BJ (cell line): ENCODE results near the gene DPP6. TPM values are rescaled to one million over a fixed set of nuclear protein-coding genes. Genes with fewer than 3 reads are reported as not detected.
"Not testable (repeated sequence)": the region's sequence is repeated elsewhere in the genome, so short reads cannot be mapped to it uniquely, and the experiment has no call there.

Source experiments
- CTCF ChIA-PET: fragments of 350-600 bp; formaldehyde crosslinking; extraction: SDS; loops from one replicate; lab custom pipeline; 2021; ENCODE audit warnings: antibody characterized with exemption, inconsistent platforms; lab: Yijun Ruan, JAX
- POLR2A ChIA-PET: fragments of 300-600 bp; sonication (Branson Sonifier 250); formaldehyde crosslinking; extraction: SDS; loops from one replicate; lab custom pipeline; 2021; ENCODE audit warnings: antibody characterized with exemption; lab: Charles Lee
- DNase-seq: peaks from one replicate; pipeline ENCODE4 v3.0.0-alpha.2; 2011; ENCODE audit warnings: low read depth
- H3K27me3 ChIP-seq: 2 replicates; pipeline ENCODE4 v1.6.0; 2011; ENCODE audit warnings: low read length; ENCODE audit not compliant: control insufficient read depth, insufficient read depth
- H3K36me3 ChIP-seq: 2 replicates; pipeline ENCODE4 v1.5.1; 2011; ENCODE audit warnings: low read length; ENCODE audit not compliant: control insufficient read depth, insufficient read depth
- H3K4me3 ChIP-seq: 2 replicates; pipeline ENCODE4 v1.5.1; 2011; ENCODE audit warnings: low read depth, mild to moderate bottlenecking, control low read depth, low read length
- polyA plus RNA-seq: library from polyadenylated mRNA; depleted of rRNA; stranded (reverse); fragments of >200 nt; gene quantifications from 2 replicates; pipeline ENCODE4 v1.2.3, GENCODE V29; 2011

The DPP6 gene
- polyA plus RNA-seq, 1 experiment = not detected

- H3K27me3 ChIP-seq, CTCF ChIA-PET, H3K4me3 ChIP-seq, POLR2A ChIA-PET, H3K36me3 ChIP-seq, DNase-seq: not testable (repeated sequence)
These were observed 493 bp downstream of the DPP6 start for GRCh38 chr7:154052530-154053252.

GRCh38 chr7:154053466-154054312 is 1.5 kb downstream of the DPP6 start:
- H3K36me3 ChIP-seq, H3K4me3 ChIP-seq, DNase-seq, H3K27me3 ChIP-seq, CTCF ChIA-PET, POLR2A ChIA-PET: not testable (repeated sequence)

DNA sequence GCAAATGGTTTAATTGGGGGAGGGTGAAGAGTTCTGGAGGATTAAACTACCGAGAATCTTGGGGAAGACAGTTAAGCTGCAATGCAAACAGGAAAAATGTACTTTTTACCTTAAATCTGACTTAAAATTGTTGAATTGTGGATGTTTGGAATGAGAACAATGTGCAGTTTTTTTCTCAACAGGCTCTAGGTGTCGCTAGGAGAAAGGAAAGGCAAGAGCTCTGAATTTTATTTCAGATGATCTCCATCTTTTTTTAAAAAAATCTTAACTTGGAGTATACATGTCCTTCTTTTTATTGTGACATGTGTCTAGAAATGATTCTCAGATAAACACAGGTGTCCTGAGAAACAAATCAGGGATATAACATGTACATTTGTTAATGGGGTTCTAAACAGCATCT is 2.5 kb downstream of the DPP6 start:
- H3K36me3 ChIP-seq, DNase-seq, CTCF ChIA-PET, H3K27me3 ChIP-seq, POLR2A ChIA-PET, H3K4me3 ChIP-seq: not testable (repeated sequence)

DNA sequence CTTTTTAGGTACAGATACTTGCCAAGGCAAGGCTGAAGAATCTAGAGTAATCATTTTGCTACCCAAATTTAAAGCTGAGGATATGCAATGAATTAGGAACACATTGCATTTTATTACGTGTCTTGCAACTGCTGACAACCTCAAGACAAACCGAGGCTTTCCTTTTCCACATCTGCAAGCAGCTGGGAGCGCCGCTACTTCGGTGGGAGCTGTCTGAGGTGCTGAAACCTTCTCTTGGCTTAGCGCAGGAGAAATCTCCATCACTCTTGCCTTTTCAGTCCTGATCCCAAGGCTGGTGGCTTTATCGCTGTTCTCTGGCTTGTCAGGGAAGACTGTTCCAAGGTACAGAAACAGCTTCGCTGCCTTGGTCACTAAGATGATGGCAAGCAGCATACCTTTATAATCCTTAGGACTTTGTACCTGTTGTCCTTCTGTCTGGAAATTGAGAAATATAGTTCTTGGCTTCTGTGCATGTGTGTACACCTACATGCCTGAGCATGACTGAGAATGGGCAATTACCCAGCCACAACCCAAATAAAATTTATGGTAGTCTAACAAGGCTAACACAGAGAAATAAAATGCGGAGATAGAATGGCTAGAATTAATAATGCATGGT is 3.4 kb downstream of the DPP6 start:
- H3K4me3 ChIP-seq, H3K27me3 ChIP-seq, DNase-seq, CTCF ChIA-PET, POLR2A ChIA-PET, H3K36me3 ChIP-seq: not testable (repeated sequence)

DNA sequence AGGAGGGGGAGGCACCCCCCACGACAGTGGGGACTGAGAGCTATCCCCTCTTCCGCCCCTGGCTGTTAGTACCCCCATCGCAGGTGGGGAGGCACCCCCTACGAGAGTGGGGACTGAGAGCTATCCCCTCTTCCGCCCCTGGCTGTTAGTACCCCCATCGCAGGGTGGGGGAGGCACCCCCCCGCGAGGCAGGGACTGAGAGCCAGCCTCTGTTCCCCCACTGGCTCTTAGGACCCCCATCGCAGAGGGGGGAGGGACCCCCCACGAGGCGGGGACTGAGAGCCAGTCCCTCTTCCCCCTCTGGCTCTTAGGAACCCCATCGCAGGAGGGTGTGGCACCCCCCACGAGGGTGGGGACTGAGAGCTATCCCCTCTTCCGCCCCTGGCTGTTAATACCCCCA is 6.6 kb downstream of the DPP6 start:
- POLR2A ChIA-PET, H3K4me3 ChIP-seq, H3K36me3 ChIP-seq, CTCF ChIA-PET, DNase-seq, H3K27me3 ChIP-seq: not testable (repeated sequence)

GRCh38 chr7:154060551-154060950 is 8.4 kb downstream of the DPP6 start:
- DNase-seq, H3K4me3 ChIP-seq, POLR2A ChIA-PET, H3K27me3 ChIP-seq, H3K36me3 ChIP-seq, CTCF ChIA-PET: not testable (repeated sequence)

DNA sequence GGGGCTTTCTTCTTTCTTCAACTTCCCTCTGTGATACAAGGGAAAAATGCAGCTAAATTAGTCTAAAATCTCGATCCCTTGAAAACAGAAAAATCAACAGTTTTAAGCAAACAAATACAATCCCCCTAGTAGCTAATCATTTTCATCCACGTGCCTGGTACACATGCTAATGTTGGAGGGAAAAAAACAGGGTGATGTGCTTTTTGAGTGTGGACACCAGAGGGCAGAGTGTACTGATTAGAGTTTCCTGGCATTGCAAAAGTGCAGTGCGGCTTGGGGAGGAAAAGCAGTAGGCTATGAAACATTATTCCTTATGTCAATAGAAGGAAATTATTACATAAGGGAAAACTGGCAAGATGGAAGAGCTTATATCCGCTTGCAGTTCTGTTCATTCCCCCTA is 19.6 kb downstream of the DPP6 start:
- H3K4me3 ChIP-seq, H3K36me3 ChIP-seq, H3K27me3 ChIP-seq, DNase-seq, CTCF ChIA-PET, POLR2A ChIA-PET: not testable (repeated sequence)

GRCh38 chr7:154072395-154073181 is 20.4 kb downstream of the DPP6 start:
- CTCF ChIA-PET, H3K36me3 ChIP-seq, H3K27me3 ChIP-seq, POLR2A ChIA-PET, DNase-seq, H3K4me3 ChIP-seq: not testable (repeated sequence)

- POLR2A ChIA-PET, DNase-seq, CTCF ChIA-PET, H3K27me3 ChIP-seq, H3K36me3 ChIP-seq, H3K4me3 ChIP-seq: not testable (repeated sequence)
These were observed 26.3 kb downstream of the DPP6 start for GRCh38 chr7:154078523-154078922.

GRCh38 chr7:154080249-154080648 is 28.1 kb downstream of the DPP6 start:
- POLR2A ChIA-PET = not testable (repeated sequence)

DNA sequence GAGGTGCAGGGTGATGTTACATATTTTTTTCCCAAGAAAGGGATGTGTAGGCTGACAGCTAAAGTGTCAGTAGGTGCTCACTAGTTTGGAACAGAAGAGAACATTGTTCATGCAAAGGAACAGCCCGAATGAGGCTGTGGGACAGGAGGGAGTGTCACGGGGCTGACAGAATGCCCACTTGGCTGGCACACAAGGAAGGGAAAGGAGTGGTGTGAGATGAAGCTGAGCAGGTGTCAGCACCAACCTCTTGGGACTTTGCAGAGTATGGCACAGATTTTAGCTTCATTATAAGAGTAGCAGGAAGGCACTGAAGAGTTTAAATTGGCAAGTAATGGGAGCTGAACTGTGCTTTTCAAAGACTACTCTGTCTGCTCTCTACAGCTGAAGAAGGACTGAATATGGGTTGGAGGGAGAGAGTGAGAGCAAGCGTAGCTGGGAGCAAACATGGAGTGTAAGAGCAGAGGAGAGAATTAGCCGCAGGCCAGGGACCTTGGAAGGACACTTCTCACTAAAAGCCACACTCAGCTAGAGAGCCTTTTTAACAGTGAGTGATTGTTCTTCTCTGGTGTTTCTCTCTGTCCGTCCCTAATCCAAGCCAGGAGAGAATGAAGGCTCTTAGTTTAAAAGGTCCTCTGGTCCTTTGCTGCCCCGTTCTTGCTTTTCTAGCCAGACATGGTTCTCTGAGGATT is 35.0 kb downstream of the DPP6 start:
- H3K4me3 ChIP-seq, DNase-seq, POLR2A ChIA-PET, CTCF ChIA-PET, H3K27me3 ChIP-seq, H3K36me3 ChIP-seq: not testable (repeated sequence)

More at GRCh38 chr7:154080249-154080648, 28.1 kb downstream of the DPP6 start:
- CTCF ChIA-PET, H3K36me3 ChIP-seq, H3K4me3 ChIP-seq, H3K27me3 ChIP-seq, DNase-seq: not testable (repeated sequence)

DNA sequence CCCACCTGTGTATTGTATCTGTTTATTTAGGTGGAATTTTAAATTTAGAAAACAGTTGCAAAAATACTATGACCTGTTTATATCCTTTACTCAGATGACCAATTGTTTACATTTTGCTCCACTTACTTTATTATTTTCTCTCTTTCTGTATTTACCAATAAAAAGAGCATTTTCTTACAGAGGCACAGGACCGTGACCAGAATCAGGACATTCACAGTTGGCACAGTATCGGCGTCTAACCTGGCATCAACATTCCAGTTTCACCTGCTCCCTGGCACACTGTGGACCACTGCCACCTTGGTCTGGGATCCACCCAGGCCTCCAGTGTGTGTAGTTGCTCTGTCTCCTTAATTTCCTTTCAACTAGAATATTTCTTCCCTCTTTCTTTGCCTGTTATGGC is 39.9 kb downstream of the DPP6 start:
- CTCF ChIA-PET, H3K36me3 ChIP-seq, H3K27me3 ChIP-seq, POLR2A ChIA-PET, H3K4me3 ChIP-seq, DNase-seq: not testable (repeated sequence)
